HEK293 (cell line): ENCODE data around the gene PCSK1.
"Not testable (repeated sequence)": the region's sequence is repeated elsewhere in the genome, so short reads cannot be mapped to it uniquely, and the experiment has no call there.

Experiments used
- CTCF ChIA-PET: fragments of 350-600 bp; formaldehyde crosslinking; extraction: SDS; loops from one replicate; lab custom pipeline; 2021; ENCODE audit warnings: antibody characterized with exemption; lab: Yijun Ruan, JAX
- POLR2A ChIA-PET: fragments of 300-600 bp; formaldehyde crosslinking; extraction: SDS; loops from one replicate; lab custom pipeline; 2020; ENCODE audit warnings: antibody characterized with exemption, inconsistent platforms; lab: Yijun Ruan, JAX
- H3K27ac ChIP-seq: fragments of 200-500 bp; sonication (Bioruptor generic); 2 replicates; pipeline ENCODE4 v1.5.1; 2014; ENCODE audit warnings: low read depth, low read length, control low read depth, inconsistent platforms; ENCODE audit errors: extremely low read depth
- H3K36me3 ChIP-seq, 2 experiments: fragments of 200-500 bp in 1 of 2; sonication (Bioruptor generic) in 1 of 2; 1 replicate in 1 of 2; 2 replicates in 1 of 2; pipeline ENCODE4 v1.5.1; 2014 to 2017; ENCODE audit warnings: inconsistent platforms in 2 of 2, low read length in 2 of 2; ENCODE audit not compliant: control insufficient read depth in 2 of 2, insufficient read depth in 1 of 2
- H3K4me1 ChIP-seq: fragments of 200-500 bp; sonication (Bioruptor generic); 2 replicates; pipeline ENCODE4 v1.5.1; 2014; ENCODE audit warnings: mild to moderate bottlenecking, low read length, inconsistent platforms; ENCODE audit not compliant: control insufficient read depth, insufficient read depth
- H3K4me3 ChIP-seq: 2 replicates; pipeline ENCODE4 v1.5.1; 2011; ENCODE audit warnings: low read depth, mild to moderate bottlenecking, control low read depth, low read length, moderate library complexity
- H3K9me3 ChIP-seq: fragments of 200-500 bp; sonication (Bioruptor generic); 2 replicates; pipeline ENCODE4 v1.5.1; 2014; ENCODE audit warnings: low read depth, low read length, inconsistent platforms; ENCODE audit not compliant: control insufficient read depth, insufficient read depth
- FEZF1 ChIP-seq: fragments of 450-650 bp; formaldehyde crosslinking; IDR thresholded peaks from 2 replicates; pipeline ENCODE4 v1.5.1; 2016; ENCODE audit warnings: missing biosample characterization, missing genetic modification characterization
- SCRT1 ChIP-seq: fragments of 450-650 bp; formaldehyde crosslinking; IDR thresholded peaks from 2 replicates; pipeline ENCODE4 v1.5.1; 2016; ENCODE audit warnings: missing biosample characterization, missing genetic modification characterization, borderline replicate concordance
- TCF7L2 ChIP-seq: IDR thresholded peaks from 2 replicates; pipeline ENCODE4 v1.6.1; 2011; ENCODE audit warnings: low read depth, mild to moderate bottlenecking, inconsistent platforms, low read length, moderate library complexity, borderline replicate concordance
- ZBTB7A ChIP-seq: fragments of 450-650 bp; formaldehyde crosslinking; IDR thresholded peaks from 2 replicates; pipeline ENCODE4 v1.5.1; 2016; ENCODE audit warnings: low read depth, missing biosample characterization, missing genetic modification characterization
- ZBTB8A ChIP-seq: fragments of 450-650 bp; formaldehyde crosslinking; IDR thresholded peaks from 2 replicates; pipeline ENCODE4 v1.5.1; 2016; ENCODE audit warnings: missing biosample characterization, missing genetic modification characterization
- ZNF184 ChIP-seq: fragments of 450-650 bp; IDR thresholded peaks from 2 replicates; pipeline ENCODE4 v1.5.1; 2018; ENCODE audit warnings: missing biosample characterization, mild to moderate bottlenecking, missing genetic modification characterization
- ZNF248 ChIP-seq: fragments of 450-650 bp; formaldehyde crosslinking; IDR thresholded peaks from 2 replicates; pipeline ENCODE4 v1.5.1; 2017; ENCODE audit warnings: missing biosample characterization, missing genetic modification characterization
- ZNF311 ChIP-seq: fragments of 450-650 bp; formaldehyde crosslinking; IDR thresholded peaks from 2 replicates; pipeline ENCODE4 v1.5.1; 2017; ENCODE audit warnings: missing biosample characterization, missing genetic modification characterization, borderline replicate concordance
- ZNF324 ChIP-seq: fragments of 450-650 bp; formaldehyde crosslinking; IDR thresholded peaks from 2 replicates; pipeline ENCODE4 v1.5.1; 2016; ENCODE audit warnings: missing biosample characterization, missing genetic modification characterization
- ZNF530 ChIP-seq: fragments of 450-650 bp; formaldehyde crosslinking; IDR thresholded peaks from 2 replicates; pipeline ENCODE4 v1.5.1; 2016; ENCODE audit warnings: low read depth, missing biosample characterization, missing genetic modification characterization
- ZNF561 ChIP-seq: fragments of 450-650 bp; IDR thresholded peaks from 2 replicates; pipeline ENCODE4 v1.5.1; 2018; ENCODE audit warnings: missing biosample characterization, missing genetic modification characterization, borderline replicate concordance
- ZNF600 ChIP-seq: fragments of 450-650 bp; formaldehyde crosslinking; IDR thresholded peaks from 2 replicates; pipeline ENCODE4 v1.5.1; 2016; ENCODE audit warnings: missing biosample characterization, missing genetic modification characterization
- ZNF626 ChIP-seq: fragments of 450-650 bp; sonication (Bioruptor Pico); formaldehyde crosslinking; IDR thresholded peaks from 2 replicates; pipeline ENCODE4 v1.5.1; 2018; ENCODE audit warnings: missing biosample characterization, missing genetic modification characterization, inconsistent platforms
- ZNF792 ChIP-seq: fragments of 450-650 bp; formaldehyde crosslinking; IDR thresholded peaks from 2 replicates; pipeline ENCODE4 v1.5.1; 2016; ENCODE audit warnings: missing biosample characterization, missing genetic modification characterization
- ZNF837 ChIP-seq: fragments of 450-650 bp; formaldehyde crosslinking; IDR thresholded peaks from 2 replicates; pipeline ENCODE4 v1.5.1; 2016; ENCODE audit warnings: missing biosample characterization, missing genetic modification characterization
- TF ChIP-seq, protein P1 (sequence below): fragments of 450-650 bp; formaldehyde crosslinking; conservative IDR thresholded peaks from 2 replicates; pipeline ENCODE4 v1.5.1; 2016; ENCODE audit warnings: low read depth, missing biosample characterization, missing genetic modification characterization
- TF ChIP-seq, protein P2 (sequence below): fragments of 450-650 bp; formaldehyde crosslinking; IDR thresholded peaks from 2 replicates; pipeline ENCODE4 v1.5.1; 2016; ENCODE audit warnings: missing biosample characterization, missing genetic modification characterization
- TF ChIP-seq, protein P3 (sequence below): fragments of 450-650 bp; formaldehyde crosslinking; IDR thresholded peaks from 2 replicates; pipeline ENCODE4 v1.5.1; 2016; ENCODE audit warnings: missing biosample characterization, missing genetic modification characterization

Gene PCSK1

DNA sequence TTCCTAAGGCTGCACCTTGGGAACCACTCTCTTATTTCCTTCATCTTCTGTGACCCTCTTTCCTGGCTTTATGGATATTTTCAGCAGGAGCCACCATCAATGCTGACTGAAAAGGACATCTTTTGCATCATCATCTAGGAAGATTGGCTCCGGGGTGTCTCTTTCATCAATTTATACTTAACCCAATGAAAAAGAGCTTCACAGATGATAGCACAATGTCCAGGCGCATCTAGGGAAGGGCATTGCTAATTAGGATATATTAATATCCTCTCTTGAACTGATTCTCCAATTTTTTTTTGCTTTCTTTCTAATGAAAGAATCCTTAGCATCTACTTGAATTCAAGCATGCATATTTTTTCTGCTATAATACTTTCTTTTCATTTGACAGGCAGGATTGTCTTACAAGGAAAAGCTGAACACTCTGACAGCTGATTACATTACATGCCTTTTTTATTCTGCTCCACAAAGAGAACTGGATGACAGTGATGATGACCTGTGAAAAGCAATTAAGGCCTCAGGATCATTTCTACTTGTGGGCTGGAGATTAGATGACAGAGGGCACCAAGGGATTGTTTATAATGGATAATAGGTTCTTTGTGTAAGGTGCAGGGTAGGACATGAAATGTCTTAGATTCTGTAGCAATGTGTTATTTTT, 60.2 kb downstream of the PCSK1 start:
- ChIA-PET POLR2A (no interaction called here), CTCF (no interaction called here)
- Histone ChIP-seq H3K36me3 (no peaks in the 10 kb centered on the region), H3K9me3 (no peaks in the 10 kb centered on the region), H3K4me3 (no peak overlapping the region), H3K27ac (no peak overlapping the region), H3K4me1 (no peaks in the 10 kb centered on the region)
- TF ChIP-seq TCF7L2 (no peak), ZNF248 (tag by site-specific recombination) (no peak), ZNF600 (tag by site-specific recombination) (no peak), ZNF837 (no peak), ZBTB7A (tag by site-specific recombination) (no peak), ZNF324 (no peak), ZNF184 (tag by site-specific recombination) (no peak), ZNF792 (tag by site-specific recombination) (no peak), FEZF1 (tag by site-specific recombination) (no peak), ZNF626 (tag by site-specific recombination) (no peak)
- TF ChIP-seq, protein P1, sequence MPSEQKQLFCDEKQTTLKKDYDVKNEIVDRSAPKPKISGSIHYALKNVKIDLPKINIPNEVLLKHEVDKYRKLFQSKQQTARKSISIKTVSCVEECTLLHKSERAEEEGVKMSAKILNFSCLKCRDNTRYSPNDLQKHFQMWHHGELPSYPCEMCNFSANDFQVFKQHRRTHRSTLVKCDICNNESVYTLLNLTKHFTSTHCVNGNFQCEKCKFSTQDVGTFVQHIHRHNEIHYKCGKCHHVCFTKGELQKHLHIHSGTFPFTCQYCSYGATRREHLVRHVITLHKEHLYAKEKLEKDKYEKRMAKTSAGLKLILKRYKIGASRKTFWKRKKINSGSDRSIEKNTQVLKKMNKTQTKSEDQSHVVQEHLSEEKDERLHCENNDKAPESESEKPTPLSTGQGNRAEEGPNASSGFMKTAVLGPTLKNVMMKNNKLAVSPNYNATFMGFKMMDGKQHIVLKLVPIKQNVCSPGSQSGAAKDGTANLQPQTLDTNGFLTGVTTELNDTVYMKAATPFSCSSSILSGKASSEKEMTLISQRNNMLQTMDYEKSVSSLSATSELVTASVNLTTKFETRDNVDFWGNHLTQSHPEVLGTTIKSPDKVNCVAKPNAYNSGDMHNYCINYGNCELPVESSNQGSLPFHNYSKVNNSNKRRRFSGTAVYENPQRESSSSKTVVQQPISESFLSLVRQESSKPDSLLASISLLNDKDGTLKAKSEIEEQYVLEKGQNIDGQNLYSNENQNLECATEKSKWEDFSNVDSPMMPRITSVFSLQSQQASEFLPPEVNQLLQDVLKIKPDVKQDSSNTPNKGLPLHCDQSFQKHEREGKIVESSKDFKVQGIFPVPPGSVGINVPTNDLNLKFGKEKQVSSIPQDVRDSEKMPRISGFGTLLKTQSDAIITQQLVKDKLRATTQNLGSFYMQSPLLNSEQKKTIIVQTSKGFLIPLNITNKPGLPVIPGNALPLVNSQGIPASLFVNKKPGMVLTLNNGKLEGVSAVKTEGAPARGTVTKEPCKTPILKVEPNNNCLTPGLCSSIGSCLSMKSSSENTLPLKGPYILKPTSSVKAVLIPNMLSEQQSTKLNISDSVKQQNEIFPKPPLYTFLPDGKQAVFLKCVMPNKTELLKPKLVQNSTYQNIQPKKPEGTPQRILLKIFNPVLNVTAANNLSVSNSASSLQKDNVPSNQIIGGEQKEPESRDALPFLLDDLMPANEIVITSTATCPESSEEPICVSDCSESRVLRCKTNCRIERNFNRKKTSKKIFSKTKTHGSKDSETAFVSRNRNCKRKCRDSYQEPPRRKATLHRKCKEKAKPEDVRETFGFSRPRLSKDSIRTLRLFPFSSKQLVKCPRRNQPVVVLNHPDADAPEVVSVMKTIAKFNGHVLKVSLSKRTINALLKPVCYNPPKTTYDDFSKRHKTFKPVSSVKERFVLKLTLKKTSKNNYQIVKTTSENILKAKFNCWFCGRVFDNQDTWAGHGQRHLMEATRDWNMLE (tag by site-specific recombination) = no peak
- TF ChIP-seq, protein P2, sequence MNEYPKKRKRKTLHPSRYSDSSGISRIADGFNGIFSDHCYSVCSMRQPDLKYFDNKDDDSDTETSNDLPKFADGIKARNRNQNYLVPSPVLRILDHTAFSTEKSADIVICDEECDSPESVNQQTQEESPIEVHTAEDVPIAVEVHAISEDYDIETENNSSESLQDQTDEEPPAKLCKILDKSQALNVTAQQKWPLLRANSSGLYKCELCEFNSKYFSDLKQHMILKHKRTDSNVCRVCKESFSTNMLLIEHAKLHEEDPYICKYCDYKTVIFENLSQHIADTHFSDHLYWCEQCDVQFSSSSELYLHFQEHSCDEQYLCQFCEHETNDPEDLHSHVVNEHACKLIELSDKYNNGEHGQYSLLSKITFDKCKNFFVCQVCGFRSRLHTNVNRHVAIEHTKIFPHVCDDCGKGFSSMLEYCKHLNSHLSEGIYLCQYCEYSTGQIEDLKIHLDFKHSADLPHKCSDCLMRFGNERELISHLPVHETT (tag by site-specific recombination) = no peak

DNA sequence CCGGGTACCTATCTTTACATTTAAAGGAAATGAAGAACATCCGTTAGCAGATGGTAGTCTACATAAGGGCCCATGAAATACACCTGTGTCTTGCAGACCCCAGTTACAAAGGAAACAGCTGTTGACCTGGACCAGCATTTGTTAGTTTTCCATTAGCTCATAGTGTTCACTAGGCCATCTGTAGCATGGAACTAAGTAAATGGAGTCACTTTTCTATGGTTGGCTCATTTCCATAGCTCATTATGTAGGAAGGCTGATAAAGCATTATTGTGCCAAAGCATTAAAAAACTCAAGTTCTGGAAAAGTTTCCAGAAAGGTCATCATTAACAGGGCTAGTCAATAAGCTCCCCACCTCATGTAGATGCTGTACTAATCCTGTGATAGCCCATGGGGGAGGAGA, 62.1 kb downstream of the PCSK1 start:
- Histone ChIP-seq H3K4me3 (no peak overlapping the region), H3K27ac (no peak overlapping the region), H3K4me1 (no peaks in the 10 kb centered on the region), H3K9me3 (no peaks in the 10 kb centered on the region), H3K36me3 (no peaks in the 10 kb centered on the region)
- ChIA-PET POLR2A (no interaction called here), CTCF (interaction anchor here (1.5 kb wide), 1 partner anchor 231 kb away, joined by 4 read pairs; no protein-coding TSS in a partner anchor)
- no peak for TF ChIP-seq SCRT1 (tag by site-specific recombination)
- TF ChIP-seq ZBTB8A (tag by site-specific recombination) = no peak
- no peak for TF ChIP-seq ZNF311 (tag by site-specific recombination)
- TF ChIP-seq, protein P3, sequence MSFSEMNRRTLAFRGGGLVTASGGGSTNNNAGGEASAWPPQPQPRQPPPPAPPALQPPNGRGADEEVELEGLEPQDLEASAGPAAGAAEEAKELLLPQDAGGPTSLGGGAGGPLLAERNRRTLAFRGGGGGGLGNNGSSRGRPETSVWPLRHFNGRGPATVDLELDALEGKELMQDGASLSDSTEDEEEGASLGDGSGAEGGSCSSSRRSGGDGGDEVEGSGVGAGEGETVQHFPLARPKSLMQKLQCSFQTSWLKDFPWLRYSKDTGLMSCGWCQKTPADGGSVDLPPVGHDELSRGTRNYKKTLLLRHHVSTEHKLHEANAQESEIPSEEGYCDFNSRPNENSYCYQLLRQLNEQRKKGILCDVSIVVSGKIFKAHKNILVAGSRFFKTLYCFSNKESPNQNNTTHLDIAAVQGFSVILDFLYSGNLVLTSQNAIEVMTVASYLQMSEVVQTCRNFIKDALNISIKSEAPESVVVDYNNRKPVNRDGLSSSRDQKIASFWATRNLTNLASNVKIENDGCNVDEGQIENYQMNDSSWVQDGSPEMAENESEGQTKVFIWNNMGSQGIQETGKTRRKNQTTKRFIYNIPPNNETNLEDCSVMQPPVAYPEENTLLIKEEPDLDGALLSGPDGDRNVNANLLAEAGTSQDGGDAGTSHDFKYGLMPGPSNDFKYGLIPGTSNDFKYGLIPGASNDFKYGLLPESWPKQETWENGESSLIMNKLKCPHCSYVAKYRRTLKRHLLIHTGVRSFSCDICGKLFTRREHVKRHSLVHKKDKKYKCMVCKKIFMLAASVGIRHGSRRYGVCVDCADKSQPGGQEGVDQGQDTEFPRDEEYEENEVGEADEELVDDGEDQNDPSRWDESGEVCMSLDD (tag by site-specific recombination) = no peak
- no peak for TF ChIP-seq ZNF561 (tag by site-specific recombination)
- TF ChIP-seq ZNF530 (tag by site-specific recombination) = no peak

DNA sequence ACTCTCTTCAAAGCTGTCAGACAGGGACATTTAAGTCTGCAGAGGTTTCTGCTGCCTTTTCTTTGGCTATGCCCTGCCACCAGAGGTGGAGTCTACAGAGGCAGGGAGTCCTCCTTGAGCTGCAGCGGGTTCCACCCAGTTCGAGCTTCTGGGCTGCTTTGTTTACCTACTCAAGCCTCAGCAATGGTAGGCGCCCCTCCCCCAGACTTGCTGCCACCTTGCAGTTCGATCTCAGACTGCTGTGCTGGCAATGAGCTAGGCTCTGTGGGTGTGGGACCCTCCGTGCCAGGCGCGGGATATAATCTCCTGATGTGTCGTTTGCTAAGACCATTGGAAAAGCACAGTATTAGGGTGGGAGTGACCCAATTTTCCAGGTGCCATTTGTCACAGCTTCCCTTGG, 65.7 kb downstream of the PCSK1 start:
- H3K36me3 ChIP-seq, POLR2A ChIA-PET, H3K27ac ChIP-seq, H3K4me3 ChIP-seq, H3K4me1 ChIP-seq, H3K9me3 ChIP-seq: not testable (repeated sequence)
- CTCF ChIA-PET = interaction anchor here (1.2 kb wide), 1 partner anchor 236 kb away, joined by 3 read pairs; no protein-coding TSS in a partner anchor
